Tibial nerve (tissue), 4 donors: Measurements from ENCODE around the gene AP4B1. TPM values are rescaled to one million over a fixed set of nuclear protein-coding genes. Genes with fewer than 3 reads are reported as not detected.

ENCODE experiments used
- DNase-seq, 2 donors: peaks; one replicate each; pipeline ENCODE4 v3.0.0-alpha.2; 2019; ENCODE audit warnings: low spot score in 2 of 2
- H3K27ac ChIP-seq, 4 donors: fragments of 200-600 bp; sonication (generic) in 3 of 4; one replicate each; pipeline ENCODE4 v1.5.1; 2017 to 2019; ENCODE audit warnings: mild to moderate bottlenecking in 1 of 4
- H3K27me3 ChIP-seq, 2 donors: fragments of 200-600 bp; sonication (generic) in 1 of 2; one replicate each; pipeline versions ENCODE4 v1.5.1 to v1.6.0; 2017 to 2019
- H3K36me3 ChIP-seq, 3 donors: fragments of 200-600 bp; sonication (generic); one replicate each; pipeline ENCODE4 v1.5.1; 2018 to 2019
- H3K4me1 ChIP-seq, 4 donors: fragments of 200-600 bp; sonication (generic) in 3 of 4; one replicate each; pipeline ENCODE4 v1.5.1; 2017 to 2019
- H3K4me3 ChIP-seq, 4 donors: fragments of 200-600 bp; sonication (generic) in 3 of 4; one replicate each; pipeline ENCODE4 v1.5.1; 2017 to 2019; ENCODE audit warnings: mild to moderate bottlenecking in 1 of 4, moderate library complexity in 1 of 4
- H3K9me3 ChIP-seq, 4 donors: fragments of 200-600 bp; sonication (generic) in 3 of 4; one replicate each; pipeline ENCODE4 v1.5.1; 2017 to 2019
- EP300 ChIP-seq, 2 donors: sonication (generic); formaldehyde crosslinking; IDR thresholded peaks; one replicate each; pipeline ENCODE4 v1.6.1; 2017; ENCODE audit warnings: antibody characterized with exemption in 2 of 2, mild to moderate bottlenecking in 1 of 2
- POLR2A ChIP-seq, 2 donors: fragments of 450-650 bp; IDR thresholded peaks; one replicate each; pipeline ENCODE4 v1.6.1; 2017; ENCODE audit warnings: antibody characterized with exemption in 2 of 2, mild to moderate bottlenecking in 2 of 2, moderate library complexity in 2 of 2
- WGBS, 2 donors: methylation state at CpG; one replicate each; pipeline ENCODE4 v1.1.5; 2018; 5-methylcytosine and 5-hydroxymethylcytosine counted together
- total RNA-seq, 4 donors: library from RNA; depleted of rRNA; stranded (reverse); fragments of >200 nt; gene quantifications; one replicate each; pipeline ENCODE4 v1.1.0, GENCODE V29; 2016
- TF ChIP-seq, protein P1 (sequence below), 5 experiments: fragments of 200-600 bp in 3 of 5; fragments of 450-650 bp in 2 of 5; sonication (generic) in 3 of 5; IDR thresholded peaks; one replicate each; pipeline ENCODE4 v1.5.1; 2016 to 2019; ENCODE audit warnings: antibody characterized with exemption in 5 of 5, mild to moderate bottlenecking in 3 of 5, moderate library complexity in 2 of 5

The AP4B1 gene
- total RNA-seq, 4 donors from 2014 or later, result 22.1 to 39.9 (median 34.5) TPM

DNA sequence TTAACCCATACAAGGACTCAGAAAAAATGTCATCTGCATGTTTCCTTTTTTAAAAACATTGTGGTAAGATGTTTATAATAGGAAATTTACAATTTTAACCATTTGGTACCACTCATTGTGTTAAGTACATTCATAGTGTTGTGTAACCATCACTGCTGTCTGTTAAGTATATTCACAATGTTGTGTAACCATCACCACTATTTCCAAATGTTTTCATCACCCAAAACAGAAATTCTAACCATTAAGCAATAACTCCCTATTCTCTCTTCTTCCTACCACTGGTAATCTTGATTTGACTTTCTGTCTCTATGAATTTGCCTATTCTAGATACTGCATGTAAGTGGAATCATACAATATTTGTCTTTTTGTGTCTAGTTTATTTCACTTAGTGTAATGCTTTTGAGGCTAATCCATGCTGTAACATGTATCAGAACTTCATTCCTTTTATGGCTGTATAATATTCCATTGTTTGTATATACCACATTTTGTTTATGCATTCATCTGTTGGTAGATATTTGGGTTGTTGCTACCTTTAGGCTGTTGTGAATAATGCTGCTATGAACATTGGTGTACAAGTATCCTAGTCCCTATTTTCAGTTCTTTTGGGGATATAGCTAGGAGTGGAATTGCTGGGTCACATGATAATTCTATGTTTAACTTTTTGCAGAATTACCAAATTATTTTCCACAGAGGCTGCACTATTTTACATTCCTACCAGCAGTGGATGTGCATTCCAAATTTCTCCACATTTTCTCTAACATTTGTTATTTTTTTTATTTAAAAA, 38.6 kb upstream of the AP4B1 start:
- Histone ChIP-seq H3K27me3 (no peaks in the 10 kb centered on the region), H3K9me3 (no peaks in the 10 kb centered on the region), H3K4me1 (peaks cover 0 to 59% (median 12%) of the 10 kb centered on the region in 4 donors), H3K36me3 (peaks cover 0 to 51% (median 0%) of the 10 kb centered on the region in 3 donors), H3K4me3 (no peak overlapping the region), H3K27ac (no peak overlapping the region)
- no peak for DNase-seq
- TF ChIP-seq, protein P1, sequence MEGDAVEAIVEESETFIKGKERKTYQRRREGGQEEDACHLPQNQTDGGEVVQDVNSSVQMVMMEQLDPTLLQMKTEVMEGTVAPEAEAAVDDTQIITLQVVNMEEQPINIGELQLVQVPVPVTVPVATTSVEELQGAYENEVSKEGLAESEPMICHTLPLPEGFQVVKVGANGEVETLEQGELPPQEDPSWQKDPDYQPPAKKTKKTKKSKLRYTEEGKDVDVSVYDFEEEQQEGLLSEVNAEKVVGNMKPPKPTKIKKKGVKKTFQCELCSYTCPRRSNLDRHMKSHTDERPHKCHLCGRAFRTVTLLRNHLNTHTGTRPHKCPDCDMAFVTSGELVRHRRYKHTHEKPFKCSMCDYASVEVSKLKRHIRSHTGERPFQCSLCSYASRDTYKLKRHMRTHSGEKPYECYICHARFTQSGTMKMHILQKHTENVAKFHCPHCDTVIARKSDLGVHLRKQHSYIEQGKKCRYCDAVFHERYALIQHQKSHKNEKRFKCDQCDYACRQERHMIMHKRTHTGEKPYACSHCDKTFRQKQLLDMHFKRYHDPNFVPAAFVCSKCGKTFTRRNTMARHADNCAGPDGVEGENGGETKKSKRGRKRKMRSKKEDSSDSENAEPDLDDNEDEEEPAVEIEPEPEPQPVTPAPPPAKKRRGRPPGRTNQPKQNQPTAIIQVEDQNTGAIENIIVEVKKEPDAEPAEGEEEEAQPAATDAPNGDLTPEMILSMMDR (IDR thresholded peaks at IDR 0.05), result no peak
- TF ChIP-seq POLR2A (IDR thresholded peaks at IDR 0.05) (no peak), EP300 (IDR thresholded peaks at IDR 0.05) (no peak)

DNA sequence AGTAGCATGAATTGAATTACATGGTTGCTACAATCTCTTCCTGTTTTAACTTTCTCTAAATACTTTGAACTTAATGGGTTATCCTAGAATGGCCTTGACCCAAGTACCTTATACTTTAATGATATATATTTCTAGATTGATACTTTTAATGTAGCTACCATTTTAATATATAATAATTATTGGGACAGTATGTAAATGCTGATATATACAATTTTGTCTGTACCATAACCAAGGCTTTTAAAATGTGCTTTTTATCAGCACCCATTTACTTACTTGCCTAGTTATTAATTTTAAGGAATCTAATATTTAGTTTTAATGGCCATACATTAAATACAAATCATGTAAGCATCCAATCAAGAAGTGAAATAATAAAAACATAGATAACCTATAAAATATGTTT, 37.9 kb upstream of the AP4B1 start:
- no peaks in the 10 kb centered on the region for H3K27me3 ChIP-seq
- H3K27ac ChIP-seq, result no peak overlapping the region
- no peak for DNase-seq
- H3K4me3 ChIP-seq, result no peak overlapping the region
- H3K36me3 ChIP-seq, result peaks cover 0 to 51% (median 0%) of the 10 kb centered on the region in 3 donors
- TF ChIP-seq, protein P1 (IDR thresholded peaks at IDR 0.05), result no peak
- no peak for TF ChIP-seq EP300 (IDR thresholded peaks at IDR 0.05)
- TF ChIP-seq POLR2A (IDR thresholded peaks at IDR 0.05), result no peak
- peaks cover 0 to 57% (median 11%) of the 10 kb centered on the region in 4 donors for H3K4me1 ChIP-seq
- H3K9me3 ChIP-seq, result no peaks in the 10 kb centered on the region

DNA sequence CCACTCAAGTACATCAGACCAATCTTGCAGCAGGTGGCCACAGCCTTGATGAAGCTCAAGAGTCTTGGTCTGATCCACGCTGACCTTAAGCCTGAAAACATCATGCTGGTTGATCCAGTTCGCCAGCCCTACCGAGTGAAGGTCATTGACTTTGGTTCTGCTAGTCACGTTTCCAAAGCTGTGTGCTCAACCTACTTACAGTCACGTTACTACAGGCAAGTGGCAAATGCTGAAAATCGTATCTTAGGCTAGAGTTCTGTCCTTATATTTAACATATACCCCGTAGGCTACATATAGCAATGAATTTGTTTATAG, 36.6 kb upstream of the AP4B1 start:
- peaks cover 0 to 51% (median 0%) of the 10 kb centered on the region in 3 donors for H3K36me3 ChIP-seq
- H3K27ac ChIP-seq, result no peak overlapping the region
- WGBS, 2 donors, result 82 to 91% methylated on average over 7 of the region's 7 CpGs
- no peak for DNase-seq
- peaks cover 0 to 51% (median 2%) of the 10 kb centered on the region in 4 donors for H3K4me1 ChIP-seq
- H3K27me3 ChIP-seq, result no peaks in the 10 kb centered on the region
- no peak overlapping the region for H3K4me3 ChIP-seq
- TF ChIP-seq, protein P1 (IDR thresholded peaks at IDR 0.05), result no peak
- TF ChIP-seq POLR2A (IDR thresholded peaks at IDR 0.05) (no peak), EP300 (IDR thresholded peaks at IDR 0.05) (no peak)
- no peaks in the 10 kb centered on the region for H3K9me3 ChIP-seq

DNA sequence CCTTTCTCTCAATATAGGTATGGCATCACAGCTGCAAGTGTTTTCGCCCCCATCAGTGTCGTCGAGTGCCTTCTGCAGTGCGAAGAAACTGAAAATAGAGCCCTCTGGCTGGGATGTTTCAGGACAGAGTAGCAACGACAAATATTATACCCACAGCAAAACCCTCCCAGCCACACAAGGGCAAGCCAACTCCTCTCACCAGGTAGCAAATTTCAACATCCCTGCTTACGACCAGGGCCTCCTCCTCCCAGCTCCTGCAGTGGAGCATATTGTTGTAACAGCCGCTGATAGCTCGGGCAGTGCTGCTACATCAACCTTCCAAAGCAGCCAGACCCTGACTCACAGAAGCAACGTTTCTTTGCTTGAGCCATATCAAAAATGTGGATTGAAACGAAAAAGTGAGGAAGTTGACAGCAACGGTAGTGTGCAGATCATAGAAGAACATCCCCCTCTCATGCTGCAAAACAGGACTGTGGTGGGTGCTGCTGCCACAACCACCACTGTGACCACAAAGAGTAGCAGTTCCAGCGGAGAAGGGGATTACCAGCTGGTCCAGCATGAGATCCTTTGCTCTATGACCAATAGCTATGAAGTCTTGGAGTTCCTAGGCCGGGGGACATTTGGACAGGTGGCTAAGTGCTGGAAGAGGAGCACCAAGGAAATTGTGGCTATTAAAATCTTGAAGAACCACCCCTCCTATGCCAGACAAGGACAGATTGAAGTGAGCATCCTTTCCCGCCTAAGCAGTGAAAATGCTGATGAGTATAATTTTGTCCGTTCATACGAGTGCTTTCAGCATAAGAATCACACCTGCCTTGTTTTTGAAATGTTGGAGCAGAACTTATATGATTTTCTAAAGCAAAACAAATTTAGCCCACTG, 36.0 kb upstream of the AP4B1 start:
- no peaks in the 10 kb centered on the region for H3K27me3 ChIP-seq
- peaks cover 0 to 51% (median 4%) of the 10 kb centered on the region in 4 donors for H3K4me1 ChIP-seq

More for the DNA sequence above, 36.0 kb upstream of the AP4B1 start:
- DNase-seq, result no peak
- H3K36me3 ChIP-seq, result peaks cover 0 to 47% (median 0%) of the 10 kb centered on the region in 3 donors
- no peak overlapping the region for H3K4me3 ChIP-seq
- TF ChIP-seq, protein P1 (IDR thresholded peaks at IDR 0.05), result no peak
- TF ChIP-seq EP300 (IDR thresholded peaks at IDR 0.05) (no peak), POLR2A (IDR thresholded peaks at IDR 0.05) (no peak)
- WGBS, 2 donors, result 82% methylated on average over 16 of the region's 16 CpGs
- no peak overlapping the region for H3K27ac ChIP-seq
- no peaks in the 10 kb centered on the region for H3K9me3 ChIP-seq
